ENCODE results near the gene BST2.
A peak's percentile ranks its signal among the peaks of the same experiment; 100 is the strongest.
"Not testable (repeated sequence)": the region's sequence is repeated elsewhere in the genome, so short reads cannot be mapped to it uniquely, and the experiment has no call there.

BST2 gene

DNA sequence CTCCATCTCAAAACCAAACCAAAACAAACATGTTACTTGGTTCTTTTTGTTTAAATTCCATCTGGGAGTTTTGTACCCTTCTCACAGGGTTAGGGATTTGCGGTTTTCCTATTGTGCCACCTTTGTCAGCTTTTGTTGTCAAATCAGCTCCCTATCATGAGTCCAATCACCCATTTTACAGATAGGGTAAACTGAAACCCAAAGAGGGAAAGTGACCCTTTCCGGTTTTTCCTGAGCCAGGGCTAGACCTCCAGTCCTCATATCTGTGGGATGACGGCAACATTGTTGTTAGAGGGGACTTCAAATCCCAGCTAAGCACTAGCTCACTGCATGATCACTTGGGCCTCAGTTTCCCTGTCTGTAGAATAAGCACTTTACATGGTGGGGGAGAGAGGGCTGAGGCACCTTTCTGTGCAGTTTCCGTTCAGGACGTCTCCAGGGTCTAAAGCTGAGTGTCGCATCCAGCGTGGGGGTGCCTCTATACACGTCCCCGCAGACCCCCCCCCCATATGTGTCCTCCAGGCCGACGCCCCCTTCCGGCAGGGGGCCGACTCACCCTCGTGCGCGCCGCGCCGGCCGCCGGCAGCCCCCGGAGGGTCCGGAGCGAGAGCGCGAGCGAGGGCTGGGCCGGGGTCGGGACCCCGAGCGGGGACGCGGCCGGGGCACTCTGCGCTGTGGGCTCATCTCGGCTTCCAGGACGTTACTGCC lies 15.3 kb downstream of the BST2 start:
- no peak for DNase-seq

DNA sequence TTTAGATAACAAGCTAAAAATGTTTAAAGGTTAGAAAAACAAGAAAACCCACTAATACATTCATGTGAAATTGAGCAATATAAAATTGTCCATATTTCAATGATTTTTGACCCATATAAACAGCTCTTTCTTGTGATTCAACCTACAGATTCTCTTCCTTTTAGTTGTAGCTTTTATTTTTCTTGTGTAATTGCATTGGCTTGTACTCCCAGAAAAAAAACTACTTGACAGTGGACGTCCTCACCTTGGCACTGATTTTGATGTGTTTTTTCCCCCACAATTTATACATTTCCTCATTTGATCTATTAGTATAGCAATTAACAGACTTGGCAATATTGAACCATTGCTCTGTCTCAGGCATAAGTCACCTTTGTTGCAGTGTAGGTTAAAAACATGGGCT lies 16.1 kb downstream of the BST2 start:
- DNase-seq = no peak

GRCh38 chr19:17385878-17386611 lies 19.4 kb downstream of the BST2 start:
- DNase-seq = peak; percentile 57 to 63

- no peak for DNase-seq
These were observed 24.8 kb downstream of the BST2 start for GRCh38 chr19:17380426-17381138.

DNA sequence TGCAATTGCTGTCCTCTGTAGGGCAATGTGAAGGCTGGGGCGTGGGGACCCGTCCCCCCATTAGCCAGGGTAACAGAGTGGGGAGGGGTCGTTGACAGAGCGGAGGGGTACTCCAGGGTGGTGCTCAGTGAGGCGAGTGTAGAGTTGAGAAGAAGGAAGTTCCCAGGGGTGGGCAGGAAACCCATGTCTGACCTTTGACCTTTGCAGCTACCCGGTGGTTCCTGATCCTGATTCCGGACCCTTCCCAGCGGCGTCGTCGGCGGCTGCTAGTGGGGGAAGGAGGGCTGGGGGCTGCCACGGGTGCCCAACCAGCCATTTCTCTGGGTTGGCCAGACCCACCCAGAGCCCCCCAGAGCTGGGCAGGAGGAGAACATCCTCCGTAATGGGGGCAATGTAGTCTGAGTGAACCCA lies 26.2 kb downstream of the BST2 start:
- no peak for DNase-seq

DNA sequence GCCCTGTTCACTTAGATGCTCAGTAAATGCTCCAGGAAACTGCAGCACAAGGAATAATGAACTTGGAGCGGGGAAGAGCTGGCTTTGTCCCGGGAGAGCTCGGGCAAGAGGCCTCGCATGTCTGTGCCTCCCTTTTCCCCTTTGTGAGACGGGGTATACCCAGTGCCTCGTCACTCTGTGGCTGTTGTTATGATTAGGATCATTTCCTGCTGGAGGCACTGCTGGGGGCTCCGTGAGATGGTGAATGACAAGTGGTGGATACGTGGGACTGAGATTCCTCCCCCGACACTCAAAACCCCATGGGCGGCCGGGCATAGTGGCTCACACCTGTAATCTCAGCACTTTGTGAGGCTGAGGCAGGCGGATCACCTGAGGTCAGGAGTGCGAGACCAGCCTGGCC lies 27.2 kb downstream of the BST2 start:
- DNase-seq = no peak

DNA sequence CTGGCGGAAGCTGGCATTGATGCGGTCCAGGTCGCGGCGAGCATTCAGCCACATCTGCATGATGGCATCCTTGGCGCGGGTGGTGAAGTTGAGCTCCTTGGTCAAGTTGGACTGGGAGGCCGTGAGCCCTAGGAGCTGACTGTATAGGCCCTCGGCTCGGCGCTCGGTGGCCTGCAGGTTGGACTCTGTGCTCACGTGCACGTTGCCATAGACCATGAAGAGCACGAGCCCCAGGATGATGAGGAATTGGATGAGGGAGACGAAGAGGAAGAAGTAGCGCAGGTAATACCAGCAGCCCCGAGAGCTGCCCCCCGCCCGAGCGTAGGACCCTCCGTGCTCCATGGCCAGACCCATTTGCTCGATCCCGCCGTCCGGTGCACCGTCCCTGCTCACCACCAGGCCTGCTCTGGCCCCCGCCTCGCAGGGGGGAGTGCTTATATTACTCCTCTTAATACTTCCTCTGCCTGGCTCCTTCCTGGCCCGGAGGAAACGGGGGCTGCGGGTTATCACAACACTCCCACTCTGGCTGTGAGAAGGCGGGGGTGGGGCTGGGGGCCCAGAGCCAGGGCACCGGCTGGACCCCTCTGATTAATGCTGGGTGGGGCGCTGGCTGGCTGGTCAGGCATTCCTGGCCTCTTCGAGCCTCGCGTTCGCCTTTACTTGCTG lies 28.4 kb downstream of the BST2 start, which contains the start of gene PLVAP:
TSS of gene PLVAP (minus strand) at position 408 of the 666 bp plus-strand sequence. CDS start at position 354, 54 bp downstream.
- DNase-seq = peak; percentile 24 to 26

DNA sequence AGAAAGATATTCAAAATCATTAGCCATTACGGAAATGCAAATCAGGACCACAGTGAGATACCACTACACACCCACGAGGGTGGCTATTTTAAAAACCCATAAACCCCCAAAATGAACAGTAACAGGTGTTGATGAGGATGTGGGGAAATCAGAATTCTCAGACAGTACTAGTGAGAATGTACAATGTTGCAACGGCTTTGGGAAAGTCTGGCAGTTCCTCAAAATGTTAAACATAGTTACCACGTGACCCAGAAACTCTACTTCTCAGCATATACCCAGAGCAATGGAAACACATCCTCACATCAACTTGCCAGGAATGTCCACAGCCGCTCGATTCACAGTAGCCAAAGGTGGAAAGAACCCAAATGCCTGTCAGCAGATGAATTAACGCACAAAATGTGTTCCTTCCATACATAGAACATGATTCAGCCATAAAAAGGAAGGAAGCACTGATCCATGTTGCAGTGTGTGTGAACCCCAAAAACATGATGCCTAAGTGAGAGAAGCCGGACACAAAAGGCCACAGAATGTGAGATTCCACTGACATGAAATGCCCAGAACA lies 35.3 kb downstream of the BST2 start:
- DNase-seq = peak; percentile 83 to 87

DNA sequence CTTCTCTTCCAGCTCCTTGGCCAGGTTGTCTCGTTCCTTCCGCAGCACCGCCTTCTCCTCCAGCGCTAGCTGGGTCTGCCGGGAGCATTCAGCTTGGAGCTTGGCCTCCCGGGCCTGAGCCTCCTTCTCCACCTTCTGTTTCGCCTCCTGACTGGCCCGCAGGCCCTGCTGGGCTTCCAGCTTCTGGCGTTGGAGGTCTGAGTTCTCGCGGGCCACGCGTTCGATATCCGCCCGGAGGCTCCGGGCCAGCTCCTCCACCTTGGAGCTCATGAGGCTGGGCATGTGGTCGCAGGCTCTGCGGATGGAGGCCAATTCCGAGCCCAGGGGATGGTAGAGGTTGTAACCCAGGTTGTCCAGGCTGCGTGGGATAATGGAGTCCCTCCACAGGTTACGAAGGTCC lies 40.1 kb downstream of the BST2 start:
- no peak for DNase-seq

- not testable (repeated sequence) for DNase-seq
These were observed 41.4 kb downstream of the BST2 start for GRCh38 chr19:17363852-17364605.

DNA sequence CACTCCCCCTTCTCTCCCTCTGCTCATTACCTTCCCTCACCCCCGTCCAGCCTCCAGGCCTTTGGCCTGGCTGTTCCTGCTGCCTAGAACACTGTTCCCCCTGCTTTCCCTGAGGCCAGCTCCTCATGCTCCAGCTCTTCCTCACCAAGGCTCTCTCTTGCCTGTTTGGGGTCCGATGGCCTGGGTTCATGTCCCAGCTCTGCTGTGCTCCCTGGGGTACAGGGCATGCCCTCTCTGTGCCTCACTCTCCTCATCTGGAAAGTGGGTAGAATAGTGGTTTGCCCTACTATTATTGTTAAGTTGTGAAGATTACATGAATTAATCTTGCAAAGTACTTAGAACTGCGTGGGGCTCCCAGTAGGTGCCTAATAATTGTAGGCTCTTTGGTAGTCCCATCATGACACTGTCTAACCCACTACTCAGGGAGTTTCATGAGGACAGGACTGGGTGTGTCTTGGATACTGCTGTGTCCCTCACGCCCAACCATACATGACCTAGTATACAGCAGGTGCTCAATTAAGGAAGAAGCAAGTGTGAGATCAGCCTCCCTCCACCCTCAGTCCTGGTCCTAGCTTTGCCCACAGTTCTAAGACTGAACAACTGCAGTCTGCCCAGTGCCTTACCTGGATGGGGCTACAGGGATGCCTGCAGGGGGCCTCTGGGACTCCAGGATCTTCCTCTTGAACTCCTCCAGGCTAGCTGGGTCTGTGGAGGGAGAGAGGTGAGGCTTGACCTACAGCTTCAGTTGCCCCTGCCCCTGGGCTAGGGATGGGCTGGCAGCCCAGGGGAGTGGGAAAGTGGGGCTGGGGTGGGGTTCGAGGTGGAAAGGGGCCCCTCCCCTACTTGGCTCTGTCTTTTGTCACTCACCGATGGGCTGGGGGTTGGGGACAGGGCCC lies 45.3 kb downstream of the BST2 start:
- DNase-seq = no peak

DNA sequence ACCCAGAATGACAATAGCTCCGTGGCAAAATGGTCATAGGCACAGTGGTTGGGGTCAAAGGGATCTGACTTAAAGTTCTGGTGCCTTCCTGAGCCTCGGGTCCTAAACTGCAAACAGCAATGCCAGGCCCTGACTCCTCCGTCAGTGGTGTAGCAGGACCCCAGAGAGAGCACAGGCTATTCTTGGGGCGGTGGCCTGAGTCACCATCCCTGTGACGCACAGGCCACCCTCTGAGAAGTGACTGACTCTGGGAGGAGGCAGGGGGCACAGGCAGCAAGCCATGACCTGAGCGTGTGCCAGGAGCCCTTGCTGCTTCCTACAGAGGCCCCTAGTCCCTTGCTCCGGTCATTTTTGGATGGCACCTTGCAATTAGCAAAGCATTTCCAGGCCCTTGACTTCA lies 47.0 kb downstream of the BST2 start:
- no peak for DNase-seq

DNA sequence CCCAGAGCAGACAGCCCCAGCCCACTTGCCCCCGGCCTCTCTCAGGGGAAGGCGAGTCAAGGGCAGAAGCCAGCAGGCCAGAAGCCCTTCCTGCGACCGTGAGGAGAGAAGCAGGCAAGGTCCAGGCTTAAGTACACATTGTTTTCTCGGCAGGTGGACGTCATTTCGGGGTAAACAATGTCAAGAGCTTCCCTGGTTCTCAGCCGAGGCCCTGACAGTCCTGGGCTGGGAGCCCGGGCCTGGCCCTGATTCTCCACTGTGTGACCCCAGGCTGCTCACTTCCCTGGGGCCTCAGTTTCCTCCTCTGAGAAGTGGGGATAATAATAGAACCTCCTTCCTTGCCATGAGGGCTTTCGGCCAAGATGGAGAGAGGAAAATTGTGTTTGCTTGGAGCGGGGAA lies 47.7 kb downstream of the BST2 start:
- DNase-seq = no peak

GRCh38 chr19:17357078-17357666 lies 48.3 kb downstream of the BST2 start:
- DNase-seq = no peak

GRCh38 chr19:17353386-17353785 lies 52.0 kb downstream of the BST2 start:
- DNase-seq = no peak

All from Kasumi-1 (cell line).